ENCODE data around the gene CD47.

GRCh38 chr3:108114423-108115065, 23.7 kb upstream of the CD47 start:
- TF ChIP-seq CTCF (IDR thresholded peaks at IDR 0.05; ENCODE audit: poor library complexity), result no peak
- no peak for TF ChIP-seq EZH2 (IDR thresholded peaks at IDR 0.05; ENCODE audit: borderline replicate concordance)
- TF ChIP-seq EZH2phosphoT487 (IDR thresholded peaks at IDR 0.05; ENCODE audit: low read depth, severe bottlenecking, unreplicated experiment), result no peak
